MCF 10A (cell line): Measurements from ENCODE around the gene C8G. TPM values are rescaled to one million over a fixed set of nuclear protein-coding genes. Genes with fewer than 3 reads are reported as not detected.

Experiments used
- BruUV-seq: library from RNA; stranded (reverse); fragments of 400-500 nt; replicated peaks from 2 replicates; lab custom pipeline; 2021; lab: Mats Ljungman, UMichigan
- CTCF ChIA-PET: fragments of 300-600 bp; sonication (Branson Sonifier 250); formaldehyde crosslinking; extraction: SDS; loops from one replicate; lab custom pipeline; 2021; ENCODE audit warnings: antibody characterized with exemption, inconsistent platforms; lab: Yijun Ruan, JAX
- POLR2A ChIA-PET: fragments of 300-600, 350-650 bp; sonication (Branson Sonifier 250); formaldehyde crosslinking; extraction: SDS; loops from one replicate; lab custom pipeline; 2020; ENCODE audit warnings: antibody characterized with exemption, inconsistent platforms; lab: Yijun Ruan, JAX
- DNase-seq: peaks from one replicate; pipeline ENCODE4 v3.0.0-alpha.2; 2018; ENCODE audit not compliant: unreplicated experiment
- H3K27ac Mint-ChIP-seq: one replicate; pipeline ENCODE4 v1.8.0; 2022; ENCODE audit warnings: mild to moderate bottlenecking, low read depth, mixed read lengths; ENCODE audit not compliant: unreplicated experiment
- H3K27me3 Mint-ChIP-seq: one replicate; pipeline ENCODE4 v1.8.0; 2022; ENCODE audit warnings: mixed read lengths; ENCODE audit not compliant: insufficient read depth, unreplicated experiment
- H3K36me3 Mint-ChIP-seq: one replicate; pipeline ENCODE4 v1.8.0; 2022; ENCODE audit warnings: mild to moderate bottlenecking, moderate library complexity, mixed read lengths; ENCODE audit not compliant: insufficient read depth, unreplicated experiment
- H3K4me1 Mint-ChIP-seq: one replicate; pipeline ENCODE4 v1.8.0; 2022; ENCODE audit warnings: mixed read lengths; ENCODE audit not compliant: insufficient read depth, unreplicated experiment
- H3K4me3 Mint-ChIP-seq: one replicate; pipeline ENCODE4 v1.8.0; 2022; ENCODE audit warnings: mild to moderate bottlenecking, moderate library complexity, mixed read lengths; ENCODE audit not compliant: unreplicated experiment
- H3K9me3 Mint-ChIP-seq: one replicate; pipeline ENCODE4 v1.8.0; 2022; ENCODE audit warnings: mixed read lengths; ENCODE audit not compliant: unreplicated experiment
- CTCF ChIP-seq: fragments of 200-600 bp; IDR thresholded peaks from one replicate; pipeline ENCODE4 v1.8.0; 2022; ENCODE audit warnings: antibody characterized with exemption, mild to moderate bottlenecking; ENCODE audit not compliant: unreplicated experiment
- intact Hi-C: fragments of 100-400 bp; cut with micrococcal nuclease; formaldehyde crosslinking; loops from 2 replicates; pipeline ENCODE4 v1.14.1; 2022
- total RNA-seq: library from RNA; stranded (reverse); gene quantifications from 2 replicates; pipeline ENCODE4 v1.2.3, GENCODE V29; 2022

The C8G gene
- total RNA-seq, 1 experiment from 2014 or later, result 1.0 TPM

GRCh38 chr9:136968333-136969127 is 23.5 kb downstream of the C8G start:
- ChIA-PET POLR2A (interaction anchor here (0.6 kb wide), 2 partner anchors 55 to 83 kb away, joined by 3 read pairs; no protein-coding TSS in a partner anchor), CTCF (no interaction called here)
- H3K9me3 Mint-ChIP-seq, result no peaks in the 10 kb centered on the region
- no peaks in the 10 kb centered on the region for H3K36me3 Mint-ChIP-seq
- no peaks in the 10 kb centered on the region for H3K4me1 Mint-ChIP-seq
- no peak overlapping the region for H3K4me3 Mint-ChIP-seq
- TF ChIP-seq CTCF, result no peak
- H3K27me3 Mint-ChIP-seq, result no peaks in the 10 kb centered on the region
- DNase-seq, result no peak
- no peak overlapping the region for H3K27ac Mint-ChIP-seq
- intact Hi-C loops, result no loop called here
- no TSS peak for BruUV-seq

- ChIA-PET CTCF (no interaction called here), POLR2A (interaction anchor here (0.6 kb wide), 2 partner anchors 54 to 83 kb away, joined by 3 read pairs; no protein-coding TSS in a partner anchor)
- DNase-seq, result no peak
- H3K36me3 Mint-ChIP-seq, result no peaks in the 10 kb centered on the region
- no TSS peak for BruUV-seq
- TF ChIP-seq CTCF, result no peak
- no peak overlapping the region for H3K4me3 Mint-ChIP-seq
- intact Hi-C loops, result no loop called here
- H3K27me3 Mint-ChIP-seq, result no peaks in the 10 kb centered on the region
- no peaks in the 10 kb centered on the region for H3K9me3 Mint-ChIP-seq
- H3K4me1 Mint-ChIP-seq, result no peaks in the 10 kb centered on the region
- no peak overlapping the region for H3K27ac Mint-ChIP-seq
Observed at GRCh38 chr9:136969150-136969549, 24.1 kb downstream of the C8G start.

- Mint-ChIP-seq H3K27ac (no peak overlapping the region), H3K27me3 (no peaks in the 10 kb centered on the region), H3K9me3 (no peaks in the 10 kb centered on the region), H3K4me3 (no peak overlapping the region), H3K36me3 (no peaks in the 10 kb centered on the region), H3K4me1 (no peaks in the 10 kb centered on the region)
- intact Hi-C loops, result no loop called here
- no TSS peak for BruUV-seq
- CTCF ChIA-PET, result no interaction called here
- POLR2A ChIA-PET, result no interaction called here
- DNase-seq, result no peak
- TF ChIP-seq CTCF, result no peak
Observed at GRCh38 chr9:136969774-136970173, 24.7 kb downstream of the C8G start.

GRCh38 chr9:136970361-136970760 is 25.3 kb downstream of the C8G start:
- POLR2A ChIA-PET, result no interaction called here
- Mint-ChIP-seq H3K36me3 (no peaks in the 10 kb centered on the region), H3K27ac (no peak overlapping the region), H3K4me3 (no peak overlapping the region), H3K4me1 (peaks cover 3% of the 10 kb centered on the region), H3K27me3 (no peaks in the 10 kb centered on the region), H3K9me3 (no peaks in the 10 kb centered on the region)
- CTCF ChIA-PET, result no interaction called here
- DNase-seq, result no peak
- no TSS peak for BruUV-seq
- intact Hi-C loops, result no loop called here
- TF ChIP-seq CTCF, result no peak
